ENCODE data around the gene HOXD10. TPM values are rescaled to one million over a fixed set of nuclear protein-coding genes. Genes with fewer than 3 reads are reported as not detected.

HOXD10 gene
- total RNA-seq, 1 donor from 2014 or later = not detected

GRCh38 chr2:176100547-176101140 is 15.9 kb upstream of the HOXD10 start:
- Mint-ChIP-seq H3K9me3 (ENCODE audit: low read depth) (no peaks in the 10 kb centered on the region), H3K27me3 (ENCODE audit: low read depth) (peaks cover 90% of the 10 kb centered on the region), H3K27ac (ENCODE audit: unreplicated experiment) (no peak overlapping the region), H3K4me1 (ENCODE audit: low read depth) (peaks cover 27% of the 10 kb centered on the region), H3K4me3 (ENCODE audit: unreplicated experiment) (no peak overlapping the region), H3K36me3 (ENCODE audit: low read depth) (peaks cover 1% of the 10 kb centered on the region)
- TF ChIP-seq, protein P1, sequence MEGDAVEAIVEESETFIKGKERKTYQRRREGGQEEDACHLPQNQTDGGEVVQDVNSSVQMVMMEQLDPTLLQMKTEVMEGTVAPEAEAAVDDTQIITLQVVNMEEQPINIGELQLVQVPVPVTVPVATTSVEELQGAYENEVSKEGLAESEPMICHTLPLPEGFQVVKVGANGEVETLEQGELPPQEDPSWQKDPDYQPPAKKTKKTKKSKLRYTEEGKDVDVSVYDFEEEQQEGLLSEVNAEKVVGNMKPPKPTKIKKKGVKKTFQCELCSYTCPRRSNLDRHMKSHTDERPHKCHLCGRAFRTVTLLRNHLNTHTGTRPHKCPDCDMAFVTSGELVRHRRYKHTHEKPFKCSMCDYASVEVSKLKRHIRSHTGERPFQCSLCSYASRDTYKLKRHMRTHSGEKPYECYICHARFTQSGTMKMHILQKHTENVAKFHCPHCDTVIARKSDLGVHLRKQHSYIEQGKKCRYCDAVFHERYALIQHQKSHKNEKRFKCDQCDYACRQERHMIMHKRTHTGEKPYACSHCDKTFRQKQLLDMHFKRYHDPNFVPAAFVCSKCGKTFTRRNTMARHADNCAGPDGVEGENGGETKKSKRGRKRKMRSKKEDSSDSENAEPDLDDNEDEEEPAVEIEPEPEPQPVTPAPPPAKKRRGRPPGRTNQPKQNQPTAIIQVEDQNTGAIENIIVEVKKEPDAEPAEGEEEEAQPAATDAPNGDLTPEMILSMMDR (IDR thresholded peaks at IDR 0.05) = no peak
- DNase-seq (ENCODE audit: low spot score) = peak; percentile 39

- no peak for DNase-seq (ENCODE audit: low spot score)
- H3K9me3 Mint-ChIP-seq (ENCODE audit: low read depth) = no peaks in the 10 kb centered on the region
- H3K36me3 Mint-ChIP-seq (ENCODE audit: low read depth) = peaks cover 3% of the 10 kb centered on the region
- H3K4me3 Mint-ChIP-seq (ENCODE audit: unreplicated experiment) = no peak overlapping the region
- TF ChIP-seq, protein P1 (IDR thresholded peaks at IDR 0.05) = no peak
- no peak overlapping the region for H3K27ac Mint-ChIP-seq (ENCODE audit: unreplicated experiment)
- H3K4me1 Mint-ChIP-seq (ENCODE audit: low read depth) = peaks cover 34% of the 10 kb centered on the region
- H3K27me3 Mint-ChIP-seq (ENCODE audit: low read depth) = peaks cover 91% of the 10 kb centered on the region
Observed at GRCh38 chr2:176101216-176101830, 15.3 kb upstream of the HOXD10 start.

- DNase-seq (ENCODE audit: low spot score) = no peak
- TF ChIP-seq, protein P1 (IDR thresholded peaks at IDR 0.05) = no peak
- H3K9me3 Mint-ChIP-seq (ENCODE audit: low read depth) = no peaks in the 10 kb centered on the region
- H3K36me3 Mint-ChIP-seq (ENCODE audit: low read depth) = peaks cover 4% of the 10 kb centered on the region
- H3K4me3 Mint-ChIP-seq (ENCODE audit: unreplicated experiment) = no peak overlapping the region
- peaks cover 32% of the 10 kb centered on the region for H3K4me1 Mint-ChIP-seq (ENCODE audit: low read depth)
- H3K27me3 Mint-ChIP-seq (ENCODE audit: low read depth) = peaks cover 89% of the 10 kb centered on the region
- no peak overlapping the region for H3K27ac Mint-ChIP-seq (ENCODE audit: unreplicated experiment)
Observed at GRCh38 chr2:176101842-176102241, 14.7 kb upstream of the HOXD10 start.

DNA sequence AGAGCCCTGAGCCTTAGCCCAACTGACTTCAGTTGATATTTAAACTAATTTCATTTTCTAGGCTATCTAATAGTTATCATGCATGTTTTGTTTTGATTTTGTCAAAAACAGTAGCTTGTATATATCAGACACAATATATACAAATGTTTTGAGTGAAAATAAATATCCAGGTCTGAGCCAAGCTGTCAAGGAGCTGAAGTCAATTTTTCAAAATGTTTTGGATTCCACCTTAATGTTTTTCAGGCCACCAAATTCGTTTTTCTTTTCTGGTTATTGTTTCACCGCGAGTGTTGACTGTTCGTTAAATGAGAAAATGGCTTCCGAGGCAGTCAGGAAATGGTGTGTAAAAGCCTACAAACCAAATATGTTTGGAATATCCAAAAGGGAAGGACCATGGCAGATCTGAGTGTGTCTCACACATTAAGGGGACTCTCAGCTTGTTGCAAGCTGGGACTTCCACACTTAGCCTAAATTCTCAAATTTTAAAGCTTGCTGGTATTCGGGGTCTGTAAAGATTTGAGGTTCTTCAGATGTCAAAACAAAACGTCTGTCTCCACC is 14.2 kb upstream of the HOXD10 start:
- TF ChIP-seq, protein P1 (IDR thresholded peaks at IDR 0.05) = no peak
- Mint-ChIP-seq H3K27ac (ENCODE audit: unreplicated experiment) (no peak overlapping the region), H3K4me1 (ENCODE audit: low read depth) (peaks cover 30% of the 10 kb centered on the region), H3K9me3 (ENCODE audit: low read depth) (no peaks in the 10 kb centered on the region), H3K4me3 (ENCODE audit: unreplicated experiment) (no peak overlapping the region), H3K36me3 (ENCODE audit: low read depth) (peaks cover 4% of the 10 kb centered on the region), H3K27me3 (ENCODE audit: low read depth) (peaks cover 87% of the 10 kb centered on the region)
- DNase-seq (ENCODE audit: low spot score) = no peak

GRCh38 chr2:176103194-176103593 is 13.4 kb upstream of the HOXD10 start:
- DNase-seq (ENCODE audit: low spot score) = no peak
- H3K27me3 Mint-ChIP-seq (ENCODE audit: low read depth) = peaks cover 79% of the 10 kb centered on the region
- TF ChIP-seq, protein P1 (IDR thresholded peaks at IDR 0.05) = no peak
- H3K36me3 Mint-ChIP-seq (ENCODE audit: low read depth) = peaks cover 3% of the 10 kb centered on the region
- H3K27ac Mint-ChIP-seq (ENCODE audit: unreplicated experiment) = no peak overlapping the region
- no peaks in the 10 kb centered on the region for H3K9me3 Mint-ChIP-seq (ENCODE audit: low read depth)
- H3K4me3 Mint-ChIP-seq (ENCODE audit: unreplicated experiment) = no peak overlapping the region
- H3K4me1 Mint-ChIP-seq (ENCODE audit: low read depth) = peaks cover 23% of the 10 kb centered on the region

All from chondrocyte (in vitro differentiated cells).